A549 (cell line): ENCODE results near the gene MKRN1.

Source experiments
- EP300 ChIP-seq, 2 experiments: fragments of >200 bp; sonication (Bioruptor Twin); formaldehyde crosslinking; IDR thresholded peaks; 2 replicates in 1 of 2; 3 replicates in 1 of 2; pipeline ENCODE4 v1.6.1; 2016 to 2017
- TF ChIP-seq, protein P1 (sequence below): fragments of >200 bp; sonication (Bioruptor Twin); formaldehyde crosslinking; IDR thresholded peaks from 3 replicates; pipeline ENCODE4 v1.5.1; 2016

DNA sequence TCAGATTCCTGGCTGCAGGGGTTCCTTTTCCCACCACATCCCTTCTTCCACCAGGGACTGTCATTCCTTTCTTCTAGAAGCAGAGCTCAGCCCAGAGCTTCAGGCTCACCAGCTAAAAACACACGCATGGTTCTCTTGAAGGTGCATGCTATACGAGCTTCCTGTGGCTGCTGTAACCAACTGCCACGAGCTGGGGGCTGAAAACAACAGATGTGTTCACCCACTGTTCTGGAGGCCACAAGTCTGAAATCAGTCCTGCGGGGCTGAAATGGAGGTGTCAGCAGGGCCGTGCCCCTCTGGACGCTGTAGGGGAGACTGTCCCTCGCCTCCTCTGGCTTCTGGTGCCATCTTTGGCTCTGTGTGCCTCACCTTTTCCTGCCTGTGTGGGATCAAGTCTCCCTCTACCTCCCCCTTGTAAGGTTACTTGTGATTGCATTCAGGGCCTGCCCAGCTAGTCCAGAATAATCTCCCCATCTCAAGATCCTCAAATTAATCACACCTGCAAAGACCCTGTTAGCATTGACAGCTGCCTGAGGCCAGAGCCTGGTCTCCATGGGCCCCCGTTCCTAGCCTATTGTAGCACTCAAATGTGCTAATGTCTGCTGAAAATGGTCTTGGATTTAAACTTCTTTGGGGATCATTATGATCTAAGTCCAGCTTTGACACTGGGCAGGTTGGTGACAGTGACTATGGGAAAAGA is 61.7 kb downstream of the MKRN1 start:
- no peak for TF ChIP-seq EP300 (IDR thresholded peaks at IDR 0.05)
- TF ChIP-seq, protein P1, sequence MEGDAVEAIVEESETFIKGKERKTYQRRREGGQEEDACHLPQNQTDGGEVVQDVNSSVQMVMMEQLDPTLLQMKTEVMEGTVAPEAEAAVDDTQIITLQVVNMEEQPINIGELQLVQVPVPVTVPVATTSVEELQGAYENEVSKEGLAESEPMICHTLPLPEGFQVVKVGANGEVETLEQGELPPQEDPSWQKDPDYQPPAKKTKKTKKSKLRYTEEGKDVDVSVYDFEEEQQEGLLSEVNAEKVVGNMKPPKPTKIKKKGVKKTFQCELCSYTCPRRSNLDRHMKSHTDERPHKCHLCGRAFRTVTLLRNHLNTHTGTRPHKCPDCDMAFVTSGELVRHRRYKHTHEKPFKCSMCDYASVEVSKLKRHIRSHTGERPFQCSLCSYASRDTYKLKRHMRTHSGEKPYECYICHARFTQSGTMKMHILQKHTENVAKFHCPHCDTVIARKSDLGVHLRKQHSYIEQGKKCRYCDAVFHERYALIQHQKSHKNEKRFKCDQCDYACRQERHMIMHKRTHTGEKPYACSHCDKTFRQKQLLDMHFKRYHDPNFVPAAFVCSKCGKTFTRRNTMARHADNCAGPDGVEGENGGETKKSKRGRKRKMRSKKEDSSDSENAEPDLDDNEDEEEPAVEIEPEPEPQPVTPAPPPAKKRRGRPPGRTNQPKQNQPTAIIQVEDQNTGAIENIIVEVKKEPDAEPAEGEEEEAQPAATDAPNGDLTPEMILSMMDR = no peak
